Stomach (tissue), 19 donors: ENCODE data around the gene BATF. TPM values are rescaled to one million over a fixed set of nuclear protein-coding genes. Genes with fewer than 3 reads are reported as not detected.
"Not testable (repeated sequence)": the region's sequence is repeated elsewhere in the genome, so short reads cannot be mapped to it uniquely, and the experiment has no call there.

Experiments used
- DNase-seq, 2 donors: peaks; one replicate each; pipeline versions ENCODE4 v3.0.0 to v3.0.0-alpha.2; 2013 to 2019
- H3K27ac ChIP-seq, 5 donors: fragments of 200-600 bp in 4 of 5; sonication (generic) in 4 of 5; one replicate each; pipeline ENCODE4 v1.5.1; 2013 to 2019; ENCODE audit warnings: mild to moderate bottlenecking in 1 of 5, moderate library complexity in 1 of 5
- H3K27me3 ChIP-seq, 3 donors: fragments of 200-600 bp; sonication (generic); one replicate each; pipeline ENCODE4 v1.5.1; 2017 to 2019; ENCODE audit warnings: mixed run types in 1 of 3
- H3K36me3 ChIP-seq, 4 donors: fragments of 200-600 bp; sonication (generic); 1 replicate in 3 of 4; 2 replicates in 1 of 4; pipeline ENCODE4 v1.5.1; 2016 to 2019
- H3K4me1 ChIP-seq, 4 donors: fragments of 200-600 bp; sonication (generic); one replicate each; pipeline ENCODE4 v1.5.1; 2016 to 2019
- H3K4me3 ChIP-seq, 4 donors: fragments of 200-600 bp; sonication (generic) in 3 of 4; one replicate each; pipeline ENCODE4 v1.5.1; 2016 to 2019; ENCODE audit warnings: mild to moderate bottlenecking in 1 of 4
- H3K9me3 ChIP-seq, 4 donors: fragments of 200-600 bp; sonication (generic); one replicate each; pipeline ENCODE4 v1.5.1; 2016 to 2019
- CTCF ChIP-seq, 7 experiments: fragments of 450-650 bp in 4 of 7; fragments of 200-600 bp in 3 of 7; sonication (generic) in 3 of 7; IDR thresholded peaks; one replicate each; pipeline ENCODE4 v1.5.1; 2016 to 2019; ENCODE audit warnings: antibody characterized with exemption in 7 of 7, control low read depth in 2 of 7, mild to moderate bottlenecking in 1 of 7
- EP300 ChIP-seq: sonication (generic); formaldehyde crosslinking; IDR thresholded peaks from one replicate; pipeline ENCODE4 v1.6.1; 2017; ENCODE audit warnings: antibody characterized with exemption
- POLR2A ChIP-seq, 4 donors: fragments of 450-650 bp; IDR thresholded peaks; one replicate each; pipeline ENCODE4 v1.6.1; 2016; ENCODE audit warnings: antibody characterized with exemption in 4 of 4, control low read depth in 2 of 4, mild to moderate bottlenecking in 1 of 4, moderate library complexity in 1 of 4
- POLR2AphosphoS5 ChIP-seq, 3 donors: sonication (generic); formaldehyde crosslinking; IDR thresholded peaks; one replicate each; pipeline ENCODE4 v1.6.1; 2016; ENCODE audit warnings: antibody characterized with exemption in 3 of 3
- WGBS, 5 donors: extraction: QIAGEN DNeasy Blood & Tissue Kit in 3 of 5; methylation state at CpG; one replicate each; pipeline versions ENCODE4 v1.1.5 to v1.1.7; 2013 to 2018; 5-methylcytosine and 5-hydroxymethylcytosine counted together
- intact Hi-C: fragments of 100-400 bp; cut with DNase I; formaldehyde crosslinking; loops from one replicate; pipeline ENCODE4 v1.15.1; 2023; ENCODE audit warnings: low total_unique reads
- long read RNA-seq, 10 donors: transcript quantifications; one replicate each; lab custom pipeline, GENCODE V29; 2026
- polyA plus RNA-seq, 3 donors: library from polyadenylated mRNA; stranded (reverse); fragments of 200-250 nt; gene quantifications; one replicate each; pipeline ENCODE4 v1.2.3, GENCODE V29; 2013
- total RNA-seq, 5 donors: library from RNA; depleted of rRNA; stranded (reverse); fragments of >200 nt; gene quantifications; one replicate each; pipeline versions ENCODE4 v1.1.0 to v1.2.3, GENCODE V29; 2014 to 2016
- donor health status: healthy with polysubstance abuse.
- donor health status: Bipolar disorder and iron deficiency.
- donor health status: healthy.

BATF gene
- 1 to 10 TPM in 3 of 5 donors, not detected in 2; 1.3 to 4.7 (median 2.6) TPM for total RNA-seq
- 10 to 100 TPM; 10.1 to 17.7 (median 14.8) TPM for polyA plus RNA-seq
- long read RNA-seq, donor 1, result 0 reads
- long read RNA-seq, donor 2, result 0 reads
- long read RNA-seq, donor 3, result 0 reads
- long read RNA-seq, donor 4, result 0 reads
- long read RNA-seq, donor 5, partial matches to known transcripts, result 0 of 1 reads
- long read RNA-seq, donor 5, other reads (novel, unspliced or antisense), result 0 of 1 reads
- long read RNA-seq, donor 6, result 0 reads
- long read RNA-seq, donor 7, result 0 reads
- long read RNA-seq, donor 8, partial matches to known transcripts, result 0 of 1 reads
- long read RNA-seq, donor 8, other reads (novel, unspliced or antisense), result 0 of 1 reads
- long read RNA-seq, donor 9, result 0 reads
- long read RNA-seq, donor 10, result 0 reads

DNA sequence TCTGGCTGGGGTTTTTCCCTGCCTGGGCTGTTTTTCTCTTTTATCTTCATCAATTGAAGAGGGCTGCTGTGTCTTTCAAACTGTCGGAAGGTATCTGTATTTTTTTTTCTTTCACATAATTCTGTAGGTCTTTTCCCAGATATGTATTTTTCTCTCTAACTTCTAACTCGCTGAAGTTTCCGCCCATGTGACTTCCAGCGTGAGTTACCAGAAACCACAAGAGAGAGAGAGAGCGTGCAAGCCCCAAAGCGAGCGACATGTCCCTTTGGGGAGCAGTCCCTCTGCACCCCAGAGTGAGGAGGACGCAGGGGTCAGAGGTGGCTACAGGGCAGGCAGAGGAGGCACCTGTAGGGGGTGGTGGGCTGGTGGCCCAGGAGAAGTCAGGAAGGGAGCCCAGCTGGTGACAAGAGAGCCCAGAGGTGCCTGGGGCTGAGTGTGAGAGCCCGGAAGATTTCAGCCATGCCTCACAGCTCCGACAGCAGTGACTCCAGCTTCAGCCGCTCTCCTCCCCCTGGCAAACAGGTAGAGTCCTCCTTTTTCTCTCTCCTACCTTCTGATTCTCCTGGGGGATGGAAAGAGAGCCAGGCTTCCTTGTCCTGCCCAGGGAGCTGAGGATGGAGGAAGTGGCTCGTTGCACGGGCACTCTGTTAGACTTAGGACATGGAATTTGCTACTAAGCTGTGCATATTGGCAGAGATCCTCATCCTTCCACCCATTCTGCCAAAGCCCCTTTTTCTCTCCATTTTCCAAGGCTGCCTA is at the start of gene BATF:
Gene BATF (plus strand): TSS at position 246 of the 759 bp plus-strand sequence. CDS start 214 bp downstream, at position 460.
- intact Hi-C loops, result no loop called here
- no peaks in the 10 kb centered on the region for H3K9me3 ChIP-seq
- H3K4me3 ChIP-seq, result peak within 1 kb of the TSS; percentile 26 to 53 (median 46)
- WGBS, 5 donors, result 15 to 36% (median 26%) methylated on average over 11 to 13 of the region's 13 CpGs
- H3K4me1 ChIP-seq, result peaks cover 0 to 24% (median 9%) of the 10 kb centered on the region in 4 donors
- no peaks in the 10 kb centered on the region for H3K36me3 ChIP-seq
- H3K27ac ChIP-seq, result peak within 1 kb of the TSS; percentile 68 to 83 (median 77)
- H3K27me3 ChIP-seq, result peaks cover 0 to 16% (median 0%) of the 10 kb centered on the region in 3 donors
- peak; percentile 58 to 63 for DNase-seq
- TF ChIP-seq POLR2AphosphoS5 (IDR thresholded peaks at IDR 0.05), result peak in 2 of 3 donors; percentile 35 to 74
- peak in 1 of 4 donors; percentile 48 for TF ChIP-seq POLR2A (IDR thresholded peaks at IDR 0.05)
- TF ChIP-seq CTCF (IDR thresholded peaks at IDR 0.05), result no peak

GRCh38 chr14:75474127-75474526 is 48.1 kb upstream of the BATF start:
- Histone ChIP-seq H3K36me3 (peaks cover 18 to 70% (median 52%) of the 10 kb centered on the region in 4 donors), H3K4me1 (peaks cover 4 to 30% (median 23%) of the 10 kb centered on the region in 4 donors)
- H3K4me3 ChIP-seq, DNase-seq, intact Hi-C loops, H3K9me3 ChIP-seq, H3K27ac ChIP-seq, H3K27me3 ChIP-seq: not testable (repeated sequence)
- 73 to 84% (median 76%) methylated on average over 6 of the region's 6 CpGs for WGBS, 5 donors

- peaks cover 0 to 21% (median 7%) of the 10 kb centered on the region in 4 donors for H3K4me1 ChIP-seq
- H3K4me3 ChIP-seq, result no peak overlapping the region
- H3K27me3 ChIP-seq, result no peaks in the 10 kb centered on the region
- no peaks in the 10 kb centered on the region for H3K9me3 ChIP-seq
- DNase-seq, result peak; percentile 17 to 76
- peaks cover 8 to 47% (median 32%) of the 10 kb centered on the region in 4 donors for H3K36me3 ChIP-seq
- TF ChIP-seq EP300 (no peak), CTCF (IDR thresholded peaks at IDR 0.05) (no peak), POLR2A (IDR thresholded peaks at IDR 0.05) (no peak), POLR2AphosphoS5 (IDR thresholded peaks at IDR 0.05) (no peak)
- no peak overlapping the region for H3K27ac ChIP-seq
- WGBS, 5 donors, result 63 to 82% (median 79%) methylated on average over 11 of the region's 11 CpGs
- intact Hi-C loops, result no loop called here
These were observed 45.8 kb upstream of the BATF start for GRCh38 chr14:75476274-75476995.

- DNase-seq, result no peak
- Histone ChIP-seq H3K4me3 (no peak overlapping the region), H3K27me3 (no peaks in the 10 kb centered on the region), H3K36me3 (peaks cover 0 to 33% (median 18%) of the 10 kb centered on the region in 4 donors), H3K4me1 (peaks cover 0 to 21% (median 7%) of the 10 kb centered on the region in 4 donors), H3K27ac (no peak overlapping the region), H3K9me3 (no peaks in the 10 kb centered on the region)
- TF ChIP-seq EP300 (no peak), POLR2A (IDR thresholded peaks at IDR 0.05) (no peak), POLR2AphosphoS5 (IDR thresholded peaks at IDR 0.05) (no peak), CTCF (IDR thresholded peaks at IDR 0.05) (no peak)
- WGBS, 5 donors, result 91 to 97% (median 94%) methylated on average over 5 of the region's 5 CpGs
- intact Hi-C loops, result no loop called here
These were observed 44.4 kb upstream of the BATF start for GRCh38 chr14:75477881-75478280.
